Caco-2 (cell line): ENCODE data around the gene SIX5. TPM values are rescaled to one million over a fixed set of nuclear protein-coding genes. Genes with fewer than 3 reads are reported as not detected.
A peak's percentile ranks its signal among the peaks of the same experiment; 100 is the strongest.

Experiments
- BruUV-seq: library from RNA; stranded (reverse); fragments of 400-500 nt; replicated peaks from 2 replicates; lab custom pipeline; 2021; lab: Mats Ljungman, UMichigan
- CTCF ChIA-PET: fragments of 300-600 bp; sonication (Branson Sonifier 250); formaldehyde crosslinking; loops from one replicate; lab custom pipeline; 2022; ENCODE audit warnings: antibody characterized with exemption; lab: Charles Lee
- POLR2A ChIA-PET: fragments of 300-600 bp; sonication (Branson Sonifier 250); formaldehyde crosslinking; loops from one replicate; lab custom pipeline; 2022; ENCODE audit warnings: antibody characterized with exemption; lab: Charles Lee
- DNase-seq, 2 experiments: peaks; one replicate each; pipeline versions ENCODE4 v3.0.0 to v3.0.0-alpha.2; 2020 to 2022
- H3K27me3 ChIP-seq: replicated peaks from 2 replicates; pipeline ENCODE4 v1.6.0; 2011; ENCODE audit warnings: low read length; ENCODE audit not compliant: control insufficient read depth, insufficient read depth
- H3K36me3 ChIP-seq: 2 replicates; pipeline ENCODE4 v1.5.1; 2011; ENCODE audit warnings: low read length; ENCODE audit not compliant: control insufficient read depth, insufficient read depth
- H3K4me1 ChIP-seq: fragments of 250-450 bp; sonication (Bioruptor Pico); 2 replicates; pipeline ENCODE4 v1.5.1; 2020; ENCODE audit warnings: mild to moderate bottlenecking
- H3K4me3 ChIP-seq: 2 replicates; pipeline ENCODE4 v1.5.1; 2011; ENCODE audit warnings: low read depth, mild to moderate bottlenecking, control low read depth, low read length
- H3K9me3 ChIP-seq: fragments of 250-450 bp; sonication (Bioruptor Pico); 2 replicates; pipeline ENCODE4 v1.5.1; 2020; ENCODE audit warnings: mild to moderate bottlenecking, moderate library complexity
- H3K27ac Mint-ChIP-seq: one replicate; pipeline ENCODE4 v1.8.0; 2022; ENCODE audit warnings: mixed read lengths; ENCODE audit not compliant: unreplicated experiment
- H3K27me3 Mint-ChIP-seq: one replicate; pipeline ENCODE4 v1.8.0; 2022; ENCODE audit warnings: mixed read lengths; ENCODE audit not compliant: insufficient read depth, unreplicated experiment
- H3K36me3 Mint-ChIP-seq: one replicate; pipeline ENCODE4 v1.8.0; 2022; ENCODE audit warnings: mild to moderate bottlenecking, mixed read lengths; ENCODE audit not compliant: insufficient read depth, unreplicated experiment
- H3K4me1 Mint-ChIP-seq: one replicate; pipeline ENCODE4 v1.8.0; 2022; ENCODE audit warnings: low read depth, mixed read lengths; ENCODE audit not compliant: unreplicated experiment
- H3K4me3 Mint-ChIP-seq: one replicate; pipeline ENCODE4 v1.8.0; 2022; ENCODE audit warnings: mild to moderate bottlenecking, moderate library complexity, mixed read lengths; ENCODE audit not compliant: unreplicated experiment
- H3K9me3 Mint-ChIP-seq: one replicate; pipeline ENCODE4 v1.8.0; 2022; ENCODE audit warnings: mixed read lengths; ENCODE audit not compliant: unreplicated experiment
- CTCF ChIP-seq, 2 experiments: fragments of 200-600 bp in 1 of 2; IDR thresholded peaks; 1 replicate in 1 of 2; 2 replicates in 1 of 2; pipeline versions ENCODE4 v1.5.1 to v1.8.0; 2011 to 2022; ENCODE audit warnings: antibody characterized with exemption in 1 of 2, control low read depth in 1 of 2, inconsistent platforms in 1 of 2, low read depth in 1 of 2, low read length in 1 of 2, mild to moderate bottlenecking in 1 of 2, moderate library complexity in 1 of 2; ENCODE audit not compliant: insufficient read depth in 1 of 2, severe bottlenecking in 1 of 2, unreplicated experiment in 1 of 2
- intact Hi-C: fragments of 100-400 bp; cut with micrococcal nuclease; formaldehyde crosslinking; loops from one replicate; pipeline ENCODE4 v1.10.0; 2022; ENCODE audit not compliant: unreplicated experiment
- total RNA-seq: library from RNA; stranded (reverse); gene quantifications from 2 replicates; pipeline ENCODE4 v1.2.3, GENCODE V29; 2022

The SIX5 gene
- total RNA-seq, 1 experiment from 2014 or later = 28.6 TPM

- Histone ChIP-seq H3K4me1 (peaks cover 6% of the 10 kb centered on the region; the same call in 1 of the 2 replicates), H3K4me3 (no peak overlapping the region), H3K27me3 (no peaks in the 10 kb centered on the region), H3K36me3 (no peaks in the 10 kb centered on the region; the same call in 1 of the 2 replicates), H3K9me3 (no peaks in the 10 kb centered on the region)
- H3K4me3 Mint-ChIP-seq = no peak overlapping the region
- peaks cover 48% of the 10 kb centered on the region for H3K36me3 Mint-ChIP-seq
- intact Hi-C loops = loop anchor here (10.0 kb wide), 1 partner anchor 199 kb away; no protein-coding TSS in a partner anchor
- TSS peak; percentile 34 for BruUV-seq
- peaks cover 14% of the 10 kb centered on the region for H3K4me1 Mint-ChIP-seq
- CTCF ChIA-PET = interaction anchor here (2.8 kb wide), 1 partner anchor 46 kb away, joined by 35 read pairs; the partner anchor contains the start of gene SIX5
- H3K27me3 Mint-ChIP-seq = no peaks in the 10 kb centered on the region
- H3K9me3 Mint-ChIP-seq = no peaks in the 10 kb centered on the region
- no peak overlapping the region for H3K27ac Mint-ChIP-seq
- no peak for DNase-seq
- TF ChIP-seq CTCF (IDR thresholded peaks at IDR 0.05; ENCODE audit: insufficient read depth in 1 of 2, low read depth in 1 of 2, low read length in 1 of 2, severe bottlenecking in 1 of 2, unreplicated experiment in 1 of 2) = no peak
- POLR2A ChIA-PET = no interaction called here
Measured at GRCh38 chr19:45815481-45816216, 46.6 kb upstream of the SIX5 start.

GRCh38 chr19:45814851-45815480, 45.9 kb upstream of the SIX5 start, which contains the start of gene RSPH6A:
Gene RSPH6A, minus strand, starts transcription at chr19:45815308. Its CDS starts 132 bp downstream, at chr19:45815176.
- no peak within 1 kb of the TSS for H3K27ac Mint-ChIP-seq
- H3K4me1 Mint-ChIP-seq = peaks cover 14% of the 10 kb centered on the region
- BruUV-seq = no TSS peak
- H3K27me3 ChIP-seq = no peaks in the 10 kb centered on the region
- intact Hi-C loops = loop anchor here (10.0 kb wide), 1 partner anchor 200 kb away; no protein-coding TSS in a partner anchor
- ChIA-PET CTCF (interaction anchor here (1.0 to 2.6 kb wide), 2 partner anchors 11 to 16 kb away, joined by 4 to 11 read pairs; no protein-coding TSS in a partner anchor), POLR2A (no interaction called here)
- no peaks in the 10 kb centered on the region for H3K27me3 Mint-ChIP-seq
- no peak for TF ChIP-seq CTCF (IDR thresholded peaks at IDR 0.05; ENCODE audit: insufficient read depth in 1 of 2, low read depth in 1 of 2, low read length in 1 of 2, severe bottlenecking in 1 of 2, unreplicated experiment in 1 of 2)
- H3K36me3 Mint-ChIP-seq = peaks cover 46% of the 10 kb centered on the region
- no peaks in the 10 kb centered on the region for H3K9me3 Mint-ChIP-seq
- no peak within 1 kb of the TSS for H3K4me3 Mint-ChIP-seq
- H3K4me3 ChIP-seq = no peak within 1 kb of the TSS
- DNase-seq = no peak
- no peaks in the 10 kb centered on the region for H3K9me3 ChIP-seq
- H3K4me1 ChIP-seq = peaks cover 6% of the 10 kb centered on the region; the same call in 1 of the 2 replicates
- no peaks in the 10 kb centered on the region; the same call in 1 of the 2 replicates for H3K36me3 ChIP-seq

DNA sequence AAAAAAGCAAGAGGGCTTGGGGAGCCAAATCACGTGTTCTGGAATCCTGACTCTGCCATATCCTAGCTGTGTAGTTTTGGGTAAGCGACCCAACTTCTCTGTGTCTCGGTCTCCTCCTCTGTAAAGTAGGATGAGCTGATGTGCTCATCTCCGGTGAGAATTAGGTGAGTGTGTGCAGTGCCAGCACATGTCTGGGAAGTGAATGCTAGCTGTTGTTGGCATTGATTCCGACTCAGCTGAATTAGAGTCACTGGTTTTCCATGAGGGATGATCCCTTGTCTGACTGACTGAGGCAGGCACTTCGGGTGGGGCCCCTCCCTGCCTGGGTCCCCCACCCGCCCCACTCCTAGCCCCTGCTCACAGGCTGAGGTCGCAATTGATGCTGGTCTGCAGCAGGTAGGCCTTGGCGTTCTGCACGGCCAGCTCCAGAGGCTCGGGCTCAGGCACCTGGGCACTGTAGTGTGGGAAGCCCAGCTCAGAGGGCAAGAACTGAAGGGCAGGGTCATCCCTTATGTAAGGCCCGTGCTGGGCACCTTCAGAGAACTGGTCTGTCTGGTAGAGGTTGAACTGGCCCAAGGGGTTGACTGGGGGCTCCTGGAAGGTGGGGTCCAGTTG, 45.2 kb upstream of the SIX5 start:
- CTCF ChIA-PET = interaction anchor here (0.9 to 2.6 kb wide), 3 partner anchors 10 to 29 kb away, joined by 3 to 11 read pairs (median 4); no protein-coding TSS in a partner anchor
- no TSS peak for BruUV-seq

More for the DNA sequence above, 45.2 kb upstream of the SIX5 start:
- no peak for DNase-seq
- Histone ChIP-seq H3K27me3 (no peaks in the 10 kb centered on the region), H3K4me1 (peaks cover 6% of the 10 kb centered on the region; the same call in 1 of the 2 replicates), H3K9me3 (no peaks in the 10 kb centered on the region), H3K36me3 (no peaks in the 10 kb centered on the region; the same call in 1 of the 2 replicates), H3K4me3 (no peak overlapping the region)
- H3K27me3 Mint-ChIP-seq = no peaks in the 10 kb centered on the region
- POLR2A ChIA-PET = no interaction called here
- H3K4me1 Mint-ChIP-seq = peaks cover 10% of the 10 kb centered on the region
- intact Hi-C loops = loop anchor here (10.0 kb wide), 1 partner anchor 201 kb away; no protein-coding TSS in a partner anchor
- no peak for TF ChIP-seq CTCF (IDR thresholded peaks at IDR 0.05; ENCODE audit: insufficient read depth in 1 of 2, low read depth in 1 of 2, low read length in 1 of 2, severe bottlenecking in 1 of 2, unreplicated experiment in 1 of 2)
- H3K27ac Mint-ChIP-seq = no peak overlapping the region
- peaks cover 45% of the 10 kb centered on the region for H3K36me3 Mint-ChIP-seq
- no peaks in the 10 kb centered on the region for H3K9me3 Mint-ChIP-seq
- no peak overlapping the region for H3K4me3 Mint-ChIP-seq
